HepG2 (cell line): ENCODE results near the gene KCNB1. TPM values are rescaled to one million over a fixed set of nuclear protein-coding genes. Genes with fewer than 3 reads are reported as not detected.

Source experiments
- ATAC-seq: fragments of 200-7000 bp; cut with Tn5 transposase; 3 replicates; pipeline ENCODE4 v1.9.1; 2020; ENCODE audit warnings: mild to moderate bottlenecking, moderate library complexity
- BruUV-seq: library from RNA; stranded (reverse); fragments of 400-500 nt; replicated peaks from 2 replicates; lab custom pipeline; 2021; lab: Mats Ljungman, UMichigan
- CTCF ChIA-PET: fragments of 300-600 bp; formaldehyde crosslinking; extraction: SDS; loops from one replicate; lab custom pipeline; 2021; ENCODE audit warnings: low total read pairs, inconsistent platforms, low intra/inter-chr PET ratio; lab: Yijun Ruan, JAX
- POLR2A ChIA-PET: fragments of 350-600 bp; sonication (Branson Sonifier 250); formaldehyde crosslinking; loops from one replicate; lab custom pipeline; 2020; ENCODE audit warnings: antibody characterized with exemption, inconsistent platforms; lab: Yijun Ruan, JAX
- DNase-seq: peaks from one replicate; pipeline ENCODE4 v3.0.0-alpha.2; 2015; ENCODE audit warnings: low spot score
- FAIRE-seq: peaks from 3 replicates; lab custom pipeline; 2011; peaks lifted over from hg19 to GRCh38; lab: Jason Lieb, UNC
- H2AFZ ChIP-seq: one replicate; pipeline ENCODE4 v1.6.1; 2011; ENCODE audit warnings: low read length, inconsistent platforms
- H3K27ac ChIP-seq: fragments of 300-600 bp; 3 replicates; pipeline ENCODE4 v1.8.0; 2011; ENCODE audit warnings: mixed run types, mild to moderate bottlenecking, mixed read lengths, low read length, inconsistent platforms; ENCODE audit not compliant: insufficient read depth; ENCODE audit errors: extremely low read length
- H3K27me3 ChIP-seq, 2 experiments: fragments of 200-600 bp in 1 of 2; 2 replicates in 1 of 2; 3 replicates in 1 of 2; pipeline versions ENCODE4 v1.6.0 to v1.8.0; 2011; ENCODE audit warnings: low read length in 2 of 2, mild to moderate bottlenecking in 2 of 2, moderate library complexity in 2 of 2, inconsistent platforms in 1 of 2; ENCODE audit not compliant: insufficient read depth in 2 of 2, control insufficient read depth in 1 of 2
- H3K36me3 ChIP-seq, 2 experiments: fragments of 200-600 bp in 1 of 2; replicated peaks in 1 of 2; 2 replicates in 1 of 2; 3 replicates in 1 of 2; pipeline versions ENCODE4 v1.5.1 to v1.8.0; 2011; ENCODE audit warnings: low read length in 2 of 2, inconsistent platforms in 1 of 2; ENCODE audit not compliant: insufficient read depth in 2 of 2, control insufficient read depth in 1 of 2
- H3K4me1 ChIP-seq: 2 replicates; pipeline ENCODE4 v1.5.1; 2012; ENCODE audit warnings: low read length, inconsistent platforms; ENCODE audit not compliant: insufficient read depth
- H3K4me2 ChIP-seq: 2 replicates; pipeline ENCODE4 v1.6.0; 2011; ENCODE audit warnings: low read depth, low read length, inconsistent platforms
- H3K4me3 ChIP-seq, 3 experiments: fragments of 200-600 bp in 1 of 3; sonication (generic), shearing (Covaris generic) in 1 of 3; replicated peaks in 1 of 3; 2 replicates each; pipeline ENCODE4 v1.5.1; 2011 to 2016; ENCODE audit warnings: low read length in 3 of 3, inconsistent platforms in 2 of 3, low read depth in 2 of 3, mild to moderate bottlenecking in 2 of 3, control low read depth in 1 of 3, mixed read lengths in 1 of 3; ENCODE audit not compliant: insufficient read depth in 1 of 3
- H3K79me2 ChIP-seq: one replicate; pipeline ENCODE4 v1.6.1; 2011; ENCODE audit warnings: low read length, inconsistent platforms; ENCODE audit not compliant: insufficient read depth
- H3K9ac ChIP-seq: 2 replicates; pipeline ENCODE4 v1.6.0; 2011; ENCODE audit warnings: mild to moderate bottlenecking, low read depth, low read length, inconsistent platforms; ENCODE audit not compliant: insufficient read depth
- H3K9me3 ChIP-seq: 2 replicates; pipeline ENCODE4 v1.5.1; 2012; ENCODE audit warnings: mild to moderate bottlenecking, low read length
- H4K20me1 ChIP-seq: 2 replicates; pipeline ENCODE4 v1.6.0; 2011; ENCODE audit warnings: inconsistent platforms, mild to moderate bottlenecking, low read length, moderate library complexity; ENCODE audit not compliant: insufficient read depth
- NBN ChIP-seq: fragments of 450-650 bp; conservative IDR thresholded peaks from 2 replicates; pipeline ENCODE4 v1.6.1; 2017
- PRPF4 ChIP-seq: fragments of 200-400 bp; formaldehyde crosslinking; IDR thresholded peaks from 2 replicates; pipeline ENCODE4 v1.6.1; 2016; ENCODE audit warnings: low read length, low read depth; ENCODE audit not compliant: poor library complexity, severe bottlenecking
- ZBTB44 ChIP-seq: sonication (generic); formaldehyde crosslinking; IDR thresholded peaks from 2 replicates; pipeline ENCODE4 v1.4.0; 2020; ENCODE audit warnings: missing genetic modification reagents
- ZNF318 ChIP-seq: sonication (generic); formaldehyde crosslinking; IDR thresholded peaks from 2 replicates; pipeline ENCODE4 v1.4.0; 2020; ENCODE audit warnings: mild to moderate bottlenecking, missing genetic modification reagents
- ZNF329 ChIP-seq: sonication (generic); formaldehyde crosslinking; IDR thresholded peaks from 2 replicates; pipeline ENCODE4 v1.9.0; 2021; ENCODE audit warnings: low read depth, mild to moderate bottlenecking, missing genetic modification reagents
- WGBS: methylation state at CpG from one replicate; pipeline ENCODE4 v1.1.6; 2017; ENCODE audit warnings: low lambda C conversion rate; 5-methylcytosine and 5-hydroxymethylcytosine counted together
- in situ Hi-C: cut with HindIII; loops from 2 replicates; pipeline ENCODE4 v1.10.0; 2017; ENCODE audit warnings: low pct_unique_long_range_greater_than_20kb; ENCODE audit not compliant: extremely low pct_ligation_motif_present
- intact Hi-C: fragments of 100-400 bp; cut with micrococcal nuclease; formaldehyde crosslinking; loops from one replicate; pipeline ENCODE4 v1.10.0; 2022; ENCODE audit not compliant: unreplicated experiment
- polyA plus RNA-seq, 8 experiments: library from polyadenylated mRNA; depleted of rRNA in 3 of 8; stranded (reverse) in 7 of 8; unstranded in 1 of 8; fragments of >200 nt; fragmentation: Illumina TruSeq in 4 of 8; extraction: Trizol in 4 of 8; gene quantifications; 2 replicates each; pipeline versions ENCODE4 v1.2.1 to v1.2.3, GENCODE V29; 2011 to 2016; ENCODE audit warnings: low read depth in 4 of 8, missing spikeins in 1 of 8, mixed read lengths in 1 of 8; ENCODE audit not compliant: insufficient read depth in 1 of 8
- total RNA-seq, 5 experiments: library from RNA; depleted of rRNA; stranded (reverse); fragments of >200 nt; fragmentation: Illumina TruSeq; extraction: Trizol; gene quantifications; 2 replicates each; pipeline ENCODE4 v1.2.3, GENCODE V29; 2016; ENCODE audit warnings: low read depth in 1 of 5
- TF ChIP-seq, protein P1 (sequence below): sonication (generic); formaldehyde crosslinking; IDR thresholded peaks from 2 replicates; pipeline ENCODE4 v1.4.0; 2020; ENCODE audit warnings: missing genetic modification reagents

KCNB1 gene
- total and polyA plus RNA-seq, 2 of the 13 experiments (the other 11 are each of a cell fraction or from before 2014, with no cell fraction given), result 0.02 TPM; not detected in 1

GRCh38 chr20:49328790-49329189 lies 153.7 kb downstream of the KCNB1 start:
- Histone ChIP-seq H3K4me2 (no peak overlapping the region), H3K27ac (no peak overlapping the region), H3K4me3 (no peak overlapping the region)
- no peak for ATAC-seq
- no peak for TF ChIP-seq ZBTB44 (CRISPR knock-in tag)
- no peak for TF ChIP-seq NBN
- TF ChIP-seq ZNF329 (CRISPR knock-in tag), result peak; percentile 98
- TF ChIP-seq, all 625 proteins: peak for 1
- Histone ChIP-seq H2AFZ (no peak overlapping the region), H3K9ac (no peak overlapping the region), H3K36me3 (no peaks in the 10 kb centered on the region), H3K27me3 (peaks cover 8 to 65% of the 10 kb centered on the region in 2 experiments), H3K79me2 (no peaks in the 10 kb centered on the region), H4K20me1 (no peaks in the 10 kb centered on the region; the same call in 1 of the 2 replicates), H3K9me3 (no peaks in the 10 kb centered on the region), H3K4me1 (no peaks in the 10 kb centered on the region)
- intact Hi-C loops (no loop called here), in situ Hi-C loops (loop anchor here (25.0 kb wide), 1 partner anchor 559 kb away; no protein-coding TSS in a partner anchor)
- DNase-seq, result no peak
- POLR2A ChIA-PET, result no interaction called here
- FAIRE-seq, result no peak
- CTCF ChIA-PET, result interaction anchor here (1.5 to 2.1 kb wide), 2 partner anchors 155 to 205 kb away, joined by 3 to 4 read pairs; no protein-coding TSS in a partner anchor
- BruUV-seq, result no TSS peak

- Histone ChIP-seq H3K79me2 (no peaks in the 10 kb centered on the region), H3K27me3 (peaks cover 8 to 62% of the 10 kb centered on the region in 2 experiments), H3K36me3 (no peaks in the 10 kb centered on the region), H2AFZ (no peak overlapping the region), H3K9ac (no peak overlapping the region), H3K4me2 (no peak overlapping the region), H3K4me1 (no peaks in the 10 kb centered on the region), H3K4me3 (no peak overlapping the region), H3K9me3 (no peaks in the 10 kb centered on the region), H4K20me1 (no peaks in the 10 kb centered on the region), H3K27ac (no peak overlapping the region)
- CTCF ChIA-PET, result no interaction called here
- POLR2A ChIA-PET, result no interaction called here
- 5% methylated on average over 10 of the region's 10 CpGs for WGBS
- in situ Hi-C loops, result loop anchor here (25.0 kb wide), 1 partner anchor 561 kb away; no protein-coding TSS in a partner anchor
- no peak for DNase-seq
- no TSS peak for BruUV-seq
- intact Hi-C loops, result no loop called here
- FAIRE-seq, result no peak
- no peak for ATAC-seq
- no peak for TF ChIP-seq PRPF4
- TF ChIP-seq, protein P1, sequence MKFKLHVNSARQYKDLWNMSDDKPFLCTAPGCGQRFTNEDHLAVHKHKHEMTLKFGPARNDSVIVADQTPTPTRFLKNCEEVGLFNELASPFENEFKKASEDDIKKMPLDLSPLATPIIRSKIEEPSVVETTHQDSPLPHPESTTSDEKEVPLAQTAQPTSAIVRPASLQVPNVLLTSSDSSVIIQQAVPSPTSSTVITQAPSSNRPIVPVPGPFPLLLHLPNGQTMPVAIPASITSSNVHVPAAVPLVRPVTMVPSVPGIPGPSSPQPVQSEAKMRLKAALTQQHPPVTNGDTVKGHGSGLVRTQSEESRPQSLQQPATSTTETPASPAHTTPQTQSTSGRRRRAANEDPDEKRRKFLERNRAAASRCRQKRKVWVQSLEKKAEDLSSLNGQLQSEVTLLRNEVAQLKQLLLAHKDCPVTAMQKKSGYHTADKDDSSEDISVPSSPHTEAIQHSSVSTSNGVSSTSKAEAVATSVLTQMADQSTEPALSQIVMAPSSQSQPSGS (CRISPR knock-in tag), result no peak
- TF ChIP-seq ZNF318 (CRISPR knock-in tag), result no peak
Observed at GRCh38 chr20:49326026-49326425, 156.4 kb downstream of the KCNB1 start.
